RCC 7860 (cell line): ENCODE data around the gene YBEY.

Experiments
- DNase-seq: peaks from one replicate; pipeline ENCODE4 v3.0.0-alpha.2; 2015; ENCODE audit warnings: low spot score
- FAIRE-seq: peaks from 2 replicates; lab custom pipeline; 2012; peaks lifted over from hg19 to GRCh38; lab: Jason Lieb, UNC

The YBEY gene

GRCh38 chr21:46325073-46325912 is 39.2 kb downstream of the YBEY start:
- no peak for FAIRE-seq
- no peak for DNase-seq

- FAIRE-seq, result no peak
- DNase-seq, result no peak
These were observed 40.1 kb downstream of the YBEY start for GRCh38 chr21:46326110-46326703.

GRCh38 chr21:46327711-46328110 is 41.6 kb downstream of the YBEY start:
- no peak for DNase-seq
- no peak for FAIRE-seq

- DNase-seq (no peak), FAIRE-seq (no peak)
These were observed 42.0 kb downstream of the YBEY start for GRCh38 chr21:46328151-46328550.

GRCh38 chr21:46329796-46330195 is 43.7 kb downstream of the YBEY start:
- no peak for FAIRE-seq
- DNase-seq, result no peak

GRCh38 chr21:46334351-46335140 is 48.4 kb downstream of the YBEY start:
- DNase-seq (no peak), FAIRE-seq (no peak)

GRCh38 chr21:46336603-46337002 is 50.5 kb downstream of the YBEY start:
- FAIRE-seq (no peak), DNase-seq (no peak)

GRCh38 chr21:46340998-46341397 is 54.9 kb downstream of the YBEY start:
- FAIRE-seq (no peak), DNase-seq (no peak)

- no peak for FAIRE-seq
- DNase-seq, result no peak
These were observed 58.2 kb downstream of the YBEY start for GRCh38 chr21:46344219-46344915.

GRCh38 chr21:46345861-46346260 is 59.7 kb downstream of the YBEY start:
- DNase-seq, result no peak
- no peak for FAIRE-seq

GRCh38 chr21:46346296-46347202 is 60.4 kb downstream of the YBEY start:
- no peak for DNase-seq
- FAIRE-seq, result no peak

GRCh38 chr21:46347203-46347550 is 61.0 kb downstream of the YBEY start:
- no peak for FAIRE-seq

More at GRCh38 chr21:46347203-46347550, 61.0 kb downstream of the YBEY start:
- DNase-seq, result no peak
